LHCN-M2 (cell line): ENCODE measurements around the gene KHNYN. TPM values are rescaled to one million over a fixed set of nuclear protein-coding genes. Genes with fewer than 3 reads are reported as not detected.

Source experiments
- DNase-seq: peaks from one replicate; pipeline ENCODE4 v3.0.0-alpha.2; 2012; ENCODE audit warnings: low read depth
- total RNA-seq: library from RNA; depleted of rRNA; stranded (reverse); fragments of >200 nt; gene quantifications from 2 replicates; pipeline ENCODE4 v1.2.3, GENCODE V29; 2014

The KHNYN gene
- total RNA-seq, 1 experiment from 2014 or later = 29.7 TPM

- DNase-seq = no peak
These were observed 29.6 kb upstream of the KHNYN start for GRCh38 chr14:24399999-24400718.

GRCh38 chr14:24401810-24402702, 27.7 kb upstream of the KHNYN start:
- no peak for DNase-seq

GRCh38 chr14:24403294-24403998, 26.3 kb upstream of the KHNYN start:
- DNase-seq = peak; percentile 30

- no peak for DNase-seq
These were observed 24.9 kb upstream of the KHNYN start for GRCh38 chr14:24404814-24405213.

GRCh38 chr14:24406416-24406815, 23.3 kb upstream of the KHNYN start:
- no peak for DNase-seq

- no peak for DNase-seq
These were observed 22.0 kb upstream of the KHNYN start for GRCh38 chr14:24407608-24408325.

- DNase-seq = no peak
These were observed 21.0 kb upstream of the KHNYN start for GRCh38 chr14:24408764-24409163.

- no peak for DNase-seq
These were observed 20.6 kb upstream of the KHNYN start for GRCh38 chr14:24409192-24409591.

- no peak for DNase-seq
These were observed 19.8 kb upstream of the KHNYN start for GRCh38 chr14:24409956-24410355.

GRCh38 chr14:24411443-24412389, 18.0 kb upstream of the KHNYN start:
- peak; percentile 40 for DNase-seq

GRCh38 chr14:24414077-24414476, 15.7 kb upstream of the KHNYN start:
- no peak for DNase-seq

GRCh38 chr14:24414732-24415420, 14.9 kb upstream of the KHNYN start:
- DNase-seq = no peak

- DNase-seq = no peak
These were observed 14.1 kb upstream of the KHNYN start for GRCh38 chr14:24415421-24416253.

- DNase-seq = no peak
These were observed 13.4 kb upstream of the KHNYN start for GRCh38 chr14:24416254-24416931.

GRCh38 chr14:24416932-24417619, 12.7 kb upstream of the KHNYN start:
- no peak for DNase-seq

GRCh38 chr14:24417832-24418491, 11.8 kb upstream of the KHNYN start:
- no peak for DNase-seq

GRCh38 chr14:24418492-24418873, 11.3 kb upstream of the KHNYN start:
- no peak for DNase-seq
